Gastroesophageal sphincter (tissue), 3 donors: ENCODE measurements around the gene ZBTB4.

ENCODE experiments used
- CTCF ChIP-seq, 4 experiments: fragments of 200-600 bp in 2 of 4; fragments of 450-650 bp in 2 of 4; sonication (generic) in 1 of 4; IDR thresholded peaks; one replicate each; pipeline ENCODE4 v1.5.1; 2017 to 2019; ENCODE audit warnings: antibody characterized with exemption in 4 of 4, mild to moderate bottlenecking in 2 of 4, moderate library complexity in 2 of 4
- POLR2A ChIP-seq, 2 donors: fragments of 450-650 bp; IDR thresholded peaks; one replicate each; pipeline ENCODE4 v1.6.1; 2017; ENCODE audit warnings: antibody characterized with exemption in 2 of 2, mild to moderate bottlenecking in 2 of 2, moderate library complexity in 1 of 2
- POLR2AphosphoS5 ChIP-seq: sonication (generic); formaldehyde crosslinking; IDR thresholded peaks from one replicate; pipeline ENCODE4 v1.6.1; 2017; ENCODE audit warnings: antibody characterized with exemption

DNA sequence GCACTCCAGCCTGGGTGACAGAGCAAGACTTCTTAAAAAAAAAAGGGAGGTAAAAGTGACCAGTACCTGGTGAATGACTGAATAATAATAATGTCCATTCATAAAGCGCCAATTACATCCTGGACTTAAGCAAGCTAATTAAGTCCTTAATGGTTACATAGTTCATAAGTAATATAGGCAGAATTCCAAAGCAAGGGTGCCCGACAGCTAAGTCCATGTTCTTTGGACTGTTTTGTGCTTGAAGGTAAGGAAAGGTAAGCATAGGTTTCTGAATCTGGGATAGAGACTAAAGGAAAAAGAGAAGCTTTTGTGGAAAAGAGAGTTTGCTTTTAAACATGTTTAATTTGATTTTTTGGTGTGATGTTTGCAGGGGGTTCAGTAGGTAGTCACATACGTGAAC is 14.5 kb upstream of the ZBTB4 start:
- no peak for TF ChIP-seq CTCF (IDR thresholded peaks at IDR 0.05)
- TF ChIP-seq POLR2A (IDR thresholded peaks at IDR 0.05) = no peak
- no peak for TF ChIP-seq POLR2AphosphoS5
